HG02623 (cell line): ENCODE measurements around the gene TOMM40L.
"Not testable (repeated sequence)": the region's sequence is repeated elsewhere in the genome, so short reads cannot be mapped to it uniquely, and the experiment has no call there.

Source experiments
- ATAC-seq: cut with Tn5 transposase; IDR thresholded peaks from one replicate; pipeline ENCODE4 v1.9.1; 2021; ENCODE audit warnings: moderate library complexity; ENCODE audit not compliant: unreplicated experiment

The TOMM40L gene

GRCh38 chr1:161250829-161251228 is 25.0 kb downstream of the TOMM40L start:
- no peak for ATAC-seq

GRCh38 chr1:161251579-161251978 is 25.7 kb downstream of the TOMM40L start:
- ATAC-seq = no peak

- not testable (repeated sequence) for ATAC-seq
These were observed 29.4 kb downstream of the TOMM40L start for GRCh38 chr1:161255302-161255701.

GRCh38 chr1:161255955-161256520 is 30.2 kb downstream of the TOMM40L start:
- ATAC-seq = not testable (repeated sequence)

- ATAC-seq = not testable (repeated sequence)
These were observed 31.2 kb downstream of the TOMM40L start for GRCh38 chr1:161257109-161257508.

- no peak for ATAC-seq
These were observed 32.8 kb downstream of the TOMM40L start, which contains the start of gene PCP4L1 for GRCh38 chr1:161258439-161259344. TSS of gene PCP4L1 (plus strand) at chr1:161258745. CDS start at chr1:161258975, 230 bp downstream.

- ATAC-seq = no peak
These were observed 33.5 kb downstream of the TOMM40L start for GRCh38 chr1:161259345-161259702.

- no peak for ATAC-seq
These were observed 33.9 kb downstream of the TOMM40L start for GRCh38 chr1:161259765-161260164.

- ATAC-seq = no peak
These were observed 34.8 kb downstream of the TOMM40L start for GRCh38 chr1:161260376-161261260.

GRCh38 chr1:161261261-161262235 is 35.7 kb downstream of the TOMM40L start:
- no peak for ATAC-seq

GRCh38 chr1:161265305-161265704 is 39.4 kb downstream of the TOMM40L start:
- no peak for ATAC-seq

- no peak for ATAC-seq
These were observed 40.3 kb downstream of the TOMM40L start for GRCh38 chr1:161266202-161266601.

GRCh38 chr1:161266836-161267235 is 41.0 kb downstream of the TOMM40L start:
- ATAC-seq = no peak

- ATAC-seq = no peak
These were observed 41.5 kb downstream of the TOMM40L start for GRCh38 chr1:161267321-161267720.

GRCh38 chr1:161273402-161273801 is 47.5 kb downstream of the TOMM40L start:
- ATAC-seq = no peak

- no peak for ATAC-seq
These were observed 49.0 kb downstream of the TOMM40L start for GRCh38 chr1:161274874-161275273.
